Stimulated activated CD4-positive, alpha-beta T cell treated with anti-CD3 and anti-CD28 coated beads, Interleukin-4, amount 100 ng/mL, for 24 hours (primary cell): ENCODE data around the gene CNPPD1.
A peak's percentile ranks its signal among the peaks of the same experiment; 100 is the strongest.
"Not testable (repeated sequence)": the region's sequence is repeated elsewhere in the genome, so short reads cannot be mapped to it uniquely, and the experiment has no call there.

ENCODE experiments used
- DNase-seq: peaks from one replicate; pipeline ENCODE4 v3.0.0-alpha.2; 2020

CNPPD1 gene

DNA sequence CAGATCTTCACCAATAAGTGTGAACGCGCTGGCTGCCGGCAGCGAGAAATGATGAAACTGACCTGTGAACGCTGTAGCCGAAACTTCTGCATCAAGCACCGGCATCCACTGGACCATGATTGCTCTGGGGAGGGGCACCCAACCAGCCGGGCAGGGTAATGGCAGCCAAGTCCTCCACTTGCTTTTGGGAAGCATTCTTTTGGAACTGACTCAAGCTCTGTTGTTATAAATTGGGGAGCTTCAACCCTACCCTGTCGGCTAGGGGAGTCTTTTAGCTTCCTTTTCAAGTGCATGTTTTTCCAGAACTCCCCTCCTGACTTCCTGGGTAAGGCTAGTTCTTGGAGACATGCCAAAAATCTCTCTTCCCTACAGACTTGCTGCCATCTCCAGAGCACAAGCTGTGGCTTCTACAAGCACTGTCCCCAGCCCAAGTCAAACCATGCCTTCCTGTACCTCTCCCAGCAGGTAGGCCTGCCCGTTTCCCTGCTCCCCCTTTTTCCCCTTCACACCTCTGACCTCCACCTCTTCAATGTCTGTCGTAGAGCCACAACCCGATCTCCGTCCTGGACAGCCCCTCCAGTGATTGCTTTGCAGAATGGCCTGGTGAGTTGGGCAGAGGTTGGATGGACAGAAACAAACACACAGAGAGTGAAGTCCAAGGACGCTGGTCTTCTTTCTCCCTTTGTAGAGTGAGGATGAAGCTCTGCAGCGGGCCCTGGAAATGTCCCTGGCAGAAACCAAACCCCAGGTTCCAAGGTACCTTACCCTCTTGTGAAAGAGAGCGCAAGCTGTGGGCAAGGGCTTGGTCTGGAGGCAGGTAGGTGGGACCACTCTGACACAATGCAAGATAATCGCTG, 31.4 kb upstream of the CNPPD1 start:
- no peak for DNase-seq

DNA sequence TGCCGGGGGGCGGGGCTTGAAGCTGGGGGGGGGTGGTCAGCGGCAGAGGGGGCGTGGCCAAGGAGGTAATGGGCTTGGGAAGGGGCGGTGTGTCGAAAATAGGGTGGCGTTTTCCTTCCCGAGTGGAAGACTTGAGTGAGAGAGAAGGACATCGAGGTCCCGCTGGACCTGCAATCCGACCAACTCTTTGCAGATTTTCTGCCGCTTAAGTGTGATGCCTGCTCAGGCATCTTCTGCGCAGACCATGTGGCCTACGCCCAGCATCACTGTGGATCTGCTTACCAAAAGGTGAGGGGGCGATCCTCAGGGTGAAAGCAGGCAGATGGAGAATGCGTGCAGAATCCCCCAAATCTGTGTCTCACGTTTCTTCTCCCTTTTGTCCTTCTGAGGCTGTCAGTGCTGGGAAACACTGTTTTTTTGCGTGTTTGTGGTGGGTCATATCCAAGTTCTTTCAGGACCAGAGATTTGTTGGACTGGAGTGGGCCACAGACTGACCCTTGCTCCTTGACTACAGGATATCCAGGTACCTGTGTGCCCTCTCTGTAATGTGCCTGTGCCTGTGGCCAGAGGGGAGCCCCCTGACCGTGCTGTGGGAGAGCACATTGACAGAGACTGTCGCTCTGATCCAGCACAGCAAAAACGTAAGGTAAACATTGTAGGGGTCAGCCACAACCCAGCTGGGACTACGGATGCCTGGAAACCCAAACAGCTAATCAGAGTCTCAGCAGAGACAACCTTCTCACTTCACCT, 30.6 kb upstream of the CNPPD1 start:
- no peak for DNase-seq

DNA sequence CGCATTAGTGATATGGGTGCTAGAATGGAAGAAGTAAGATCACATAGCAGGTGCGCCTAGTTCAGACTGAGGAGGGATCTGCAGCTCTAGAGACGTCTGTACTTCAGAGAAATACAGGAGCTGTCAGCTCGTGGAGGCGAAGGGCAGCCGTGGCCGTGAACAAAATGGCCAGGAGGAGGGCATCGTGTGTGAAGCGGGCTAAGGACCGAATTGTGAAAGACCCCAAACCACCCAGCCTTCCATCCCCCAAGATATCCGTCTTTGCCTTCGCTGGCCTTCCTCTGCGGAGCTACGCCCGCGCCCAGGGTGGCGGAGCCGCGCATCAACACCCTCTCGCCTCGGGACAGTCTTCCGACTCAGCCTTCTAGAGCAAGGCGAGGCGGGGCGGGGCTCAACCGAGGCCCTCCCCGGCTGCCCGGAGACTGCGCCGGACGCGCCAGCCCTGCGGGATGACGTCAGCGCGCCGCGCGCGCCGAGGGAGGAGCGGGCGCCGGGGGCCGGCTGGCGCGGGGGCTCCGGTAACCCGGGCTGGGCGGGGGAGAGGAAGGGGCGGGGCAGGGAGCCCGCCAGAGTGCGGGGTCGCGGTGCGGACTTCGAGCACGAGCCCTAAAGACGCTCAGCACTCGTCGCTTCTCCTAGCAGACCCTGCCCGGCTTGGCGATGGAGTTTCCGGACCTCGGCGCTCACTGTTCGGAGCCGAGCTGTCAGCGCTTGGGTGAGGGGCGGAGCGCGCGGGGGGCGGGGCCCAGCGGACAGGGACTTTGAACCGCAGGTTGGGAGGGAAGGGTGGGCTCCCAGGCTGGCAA, 29.8 kb upstream of the CNPPD1 start, which contains the start of gene ZFAND2B:
TSS of gene ZFAND2B (plus strand) at position 455 of the 806 bp plus-strand sequence. CDS start at position 661, 206 bp downstream.
- DNase-seq = peak; percentile 94

GRCh38 chr2:219205981-219206327, 29.2 kb upstream of the CNPPD1 start:
- no peak for DNase-seq

GRCh38 chr2:219205165-219205538, 28.4 kb upstream of the CNPPD1 start:
- no peak for DNase-seq

DNA sequence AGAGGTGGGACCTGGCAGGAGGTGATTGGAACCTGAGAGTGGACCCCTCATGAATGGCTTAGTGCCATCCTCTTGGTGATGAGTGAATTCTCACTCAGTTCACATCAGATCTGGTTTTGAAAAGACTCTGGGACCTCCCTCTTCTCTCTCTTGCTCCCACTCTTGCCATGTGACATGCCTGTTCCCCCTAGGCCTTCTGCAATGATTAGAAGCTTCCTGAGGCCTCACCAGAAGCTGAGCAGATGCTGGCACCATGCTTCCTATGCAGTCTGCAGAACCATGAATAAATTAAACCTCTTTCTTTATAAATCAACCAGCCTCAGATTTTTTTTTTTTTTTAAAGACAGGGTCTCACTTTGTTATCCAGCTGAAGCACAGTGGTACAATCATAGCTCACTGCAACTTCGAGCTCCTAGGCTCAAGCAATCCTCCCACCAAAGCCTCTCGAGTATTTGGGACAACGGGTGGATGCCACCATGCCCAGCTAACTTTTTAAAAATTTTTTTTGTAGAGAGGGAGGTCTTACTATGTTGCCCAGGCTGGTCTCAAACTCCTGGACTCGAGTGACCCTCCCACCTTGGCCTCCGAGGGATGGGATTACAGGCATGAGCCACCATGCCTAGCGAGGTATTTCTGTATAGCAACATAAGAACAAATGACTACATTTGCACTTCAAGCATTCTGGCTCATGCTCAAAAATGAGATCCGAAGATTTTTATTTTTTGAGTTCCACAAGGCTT, 27.9 kb upstream of the CNPPD1 start:
- no peak for DNase-seq

DNA sequence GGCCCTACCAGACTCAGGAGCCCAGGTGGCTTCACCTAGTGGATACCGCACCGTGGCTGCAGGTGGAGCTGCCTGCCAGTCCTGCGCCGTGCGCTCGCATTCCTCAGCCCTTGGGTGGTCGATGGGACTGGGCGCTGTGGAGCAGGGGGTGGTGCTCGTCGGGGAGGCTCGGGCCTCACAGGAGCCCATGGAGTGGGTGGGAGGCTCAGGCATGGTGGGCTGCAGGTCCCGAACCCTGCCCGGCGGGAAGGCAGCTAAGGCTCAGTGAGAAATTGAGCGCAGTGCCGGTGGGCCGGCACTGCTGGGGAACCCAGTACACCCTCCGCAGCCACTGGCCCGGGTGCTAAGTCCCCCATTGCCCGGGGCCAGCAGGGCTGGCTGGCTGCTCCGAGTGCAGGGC, 24.6 kb upstream of the CNPPD1 start:
- DNase-seq = not testable (repeated sequence)

GRCh38 chr2:219200502-219201326, 24.0 kb upstream of the CNPPD1 start:
- not testable (repeated sequence) for DNase-seq

- DNase-seq = no peak
These were observed 22.9 kb upstream of the CNPPD1 start for GRCh38 chr2:219199470-219200211.

DNA sequence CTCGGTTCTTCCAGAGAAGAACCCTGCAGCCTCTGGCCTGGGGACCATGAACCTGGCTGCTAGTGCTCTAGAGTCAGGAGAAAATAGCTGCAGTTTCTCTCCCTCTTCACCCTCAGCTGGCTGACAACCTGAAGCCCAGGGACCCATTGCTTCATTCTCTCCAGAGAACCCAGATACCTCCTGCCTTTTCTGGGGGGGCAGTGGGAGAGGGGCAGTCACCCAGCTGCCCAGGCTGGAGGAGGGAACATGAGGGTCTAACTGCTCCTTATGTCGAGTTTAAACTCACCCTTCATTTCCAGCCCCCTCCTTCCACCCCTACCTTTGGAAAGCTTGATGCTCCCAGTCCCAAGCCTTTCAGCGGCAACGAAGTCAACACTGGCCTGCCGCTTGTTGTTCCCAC, 22.2 kb upstream of the CNPPD1 start:
- no peak for DNase-seq

DNA sequence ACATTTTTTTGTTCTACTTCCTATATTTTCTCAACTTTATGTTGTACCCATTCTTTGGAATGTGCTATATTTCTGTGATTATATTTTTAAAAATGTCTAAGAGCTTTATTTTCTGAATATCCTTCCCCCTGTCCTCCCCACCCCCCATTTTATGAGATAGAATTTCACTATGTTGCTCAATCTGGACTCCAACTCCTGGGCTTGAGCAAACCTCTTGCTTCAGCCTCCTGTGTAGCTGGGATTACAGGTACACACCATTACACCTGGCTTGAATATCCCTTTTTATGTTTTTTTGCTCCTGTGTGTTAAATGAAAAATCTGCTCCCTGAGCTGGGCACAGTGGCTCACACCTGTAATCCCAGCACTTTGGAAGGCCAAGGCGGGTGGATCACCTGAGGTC, 20.7 kb upstream of the CNPPD1 start:
- no peak for DNase-seq

DNA sequence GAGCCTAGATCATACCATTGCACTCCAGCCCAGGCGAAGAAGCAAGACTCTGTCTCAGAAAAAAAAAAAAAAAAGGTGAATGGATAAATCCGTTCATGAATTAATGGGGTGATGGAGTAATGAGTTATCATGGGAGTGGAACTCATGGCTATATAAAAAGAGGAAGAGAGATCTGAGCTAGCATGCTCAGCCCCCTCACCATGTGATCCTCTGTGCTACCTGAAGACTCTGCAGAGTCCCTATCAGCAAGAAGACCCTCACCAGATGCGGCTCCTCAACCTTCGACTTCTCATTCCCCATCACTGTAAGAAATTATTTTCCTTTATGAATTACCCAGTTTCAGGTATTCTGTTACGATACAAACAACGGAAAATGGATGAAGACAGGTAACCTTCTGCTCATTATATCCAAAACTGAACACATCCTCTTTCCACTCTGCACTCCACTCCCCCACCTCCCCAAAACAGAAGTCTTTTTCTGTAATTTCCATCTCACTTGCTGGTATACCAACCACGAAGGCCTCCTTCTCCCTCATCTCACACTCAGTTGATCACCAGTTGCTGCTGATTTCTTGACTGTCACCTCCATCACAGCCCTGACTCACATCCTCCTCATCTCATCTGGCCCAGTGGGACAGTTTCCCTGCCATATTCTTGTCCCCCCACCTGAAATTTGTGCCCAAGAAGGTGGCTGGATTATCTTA, 10.2 kb upstream of the CNPPD1 start:
- no peak for DNase-seq

DNA sequence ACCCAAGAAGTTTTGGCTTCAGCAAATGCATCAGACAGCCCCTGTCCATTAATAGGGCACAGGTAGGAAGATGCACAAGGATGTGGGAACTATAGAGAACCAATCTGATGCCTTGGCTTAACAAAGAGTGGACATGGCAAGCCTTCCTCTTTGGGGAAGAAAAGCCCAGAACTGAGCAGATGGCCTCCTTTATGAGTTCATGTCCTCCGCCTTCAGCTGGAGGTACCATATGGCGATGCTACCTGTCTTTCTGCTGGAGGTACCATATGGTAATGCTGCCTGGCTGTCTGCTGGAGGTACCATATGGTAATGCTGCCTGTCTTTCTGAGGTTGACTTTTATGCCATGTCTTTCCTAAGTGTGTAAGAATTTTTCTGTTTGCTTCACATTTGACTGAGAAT, 7.4 kb upstream of the CNPPD1 start:
- no peak for DNase-seq

- DNase-seq = no peak
These were observed 6.5 kb upstream of the CNPPD1 start for GRCh38 chr2:219183151-219183772.

DNA sequence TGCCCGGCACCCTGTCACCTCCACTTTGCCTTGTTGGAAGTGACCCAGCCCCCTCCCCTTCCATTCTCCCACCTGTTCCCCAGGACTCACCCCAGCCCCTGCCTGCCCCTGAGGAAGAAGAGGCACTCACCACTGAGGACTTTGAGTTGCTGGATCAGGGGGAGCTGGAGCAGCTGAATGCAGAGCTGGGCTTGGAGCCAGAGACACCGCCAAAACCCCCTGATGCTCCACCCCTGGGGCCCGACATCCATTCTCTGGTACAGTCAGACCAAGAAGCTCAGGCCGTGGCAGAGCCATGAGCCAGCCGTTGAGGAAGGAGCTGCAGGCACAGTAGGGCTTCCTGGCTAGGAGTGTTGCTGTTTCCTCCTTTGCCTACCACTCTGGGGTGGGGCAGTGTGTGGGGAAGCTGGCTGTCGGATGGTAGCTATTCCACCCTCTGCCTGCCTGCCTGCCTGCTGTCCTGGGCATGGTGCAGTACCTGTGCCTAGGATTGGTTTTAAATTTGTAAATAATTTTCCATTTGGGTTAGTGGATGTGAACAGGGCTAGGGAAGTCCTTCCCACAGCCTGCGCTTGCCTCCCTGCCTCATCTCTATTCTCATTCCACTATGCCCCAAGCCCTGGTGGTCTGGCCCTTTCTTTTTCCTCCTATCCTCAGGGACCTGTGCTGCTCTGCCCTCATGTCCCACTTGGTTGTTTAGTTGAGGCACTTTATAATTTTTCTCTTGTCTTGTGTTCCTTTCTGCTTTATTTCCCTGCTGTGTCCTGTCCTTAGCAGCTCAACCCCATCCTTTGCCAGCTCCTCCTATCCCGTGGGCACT, 5.8 kb upstream of the CNPPD1 start:
- no peak for DNase-seq

DNA sequence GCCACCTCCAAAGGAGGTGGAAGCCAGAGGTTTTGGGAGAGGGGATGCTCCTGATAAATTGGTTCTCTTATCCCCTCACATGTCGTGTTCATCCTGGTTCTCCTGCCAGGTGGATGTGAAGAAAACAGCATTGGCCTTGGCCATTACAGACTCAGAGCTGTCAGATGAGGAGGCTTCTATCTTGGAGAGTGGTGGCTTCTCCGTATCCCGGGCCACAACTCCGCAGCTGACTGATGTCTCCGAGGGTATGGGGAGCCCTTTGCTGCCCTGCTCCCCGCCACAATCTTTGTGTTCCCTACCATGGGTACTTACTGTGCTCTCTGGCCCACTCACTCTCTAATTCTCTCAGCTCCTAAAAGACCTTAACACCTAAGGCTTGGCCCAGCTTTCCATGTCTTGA, 4.8 kb upstream of the CNPPD1 start:
- no peak for DNase-seq

- no peak for DNase-seq
These were observed 4.2 kb upstream of the CNPPD1 start for GRCh38 chr2:219180961-219181360.

DNA sequence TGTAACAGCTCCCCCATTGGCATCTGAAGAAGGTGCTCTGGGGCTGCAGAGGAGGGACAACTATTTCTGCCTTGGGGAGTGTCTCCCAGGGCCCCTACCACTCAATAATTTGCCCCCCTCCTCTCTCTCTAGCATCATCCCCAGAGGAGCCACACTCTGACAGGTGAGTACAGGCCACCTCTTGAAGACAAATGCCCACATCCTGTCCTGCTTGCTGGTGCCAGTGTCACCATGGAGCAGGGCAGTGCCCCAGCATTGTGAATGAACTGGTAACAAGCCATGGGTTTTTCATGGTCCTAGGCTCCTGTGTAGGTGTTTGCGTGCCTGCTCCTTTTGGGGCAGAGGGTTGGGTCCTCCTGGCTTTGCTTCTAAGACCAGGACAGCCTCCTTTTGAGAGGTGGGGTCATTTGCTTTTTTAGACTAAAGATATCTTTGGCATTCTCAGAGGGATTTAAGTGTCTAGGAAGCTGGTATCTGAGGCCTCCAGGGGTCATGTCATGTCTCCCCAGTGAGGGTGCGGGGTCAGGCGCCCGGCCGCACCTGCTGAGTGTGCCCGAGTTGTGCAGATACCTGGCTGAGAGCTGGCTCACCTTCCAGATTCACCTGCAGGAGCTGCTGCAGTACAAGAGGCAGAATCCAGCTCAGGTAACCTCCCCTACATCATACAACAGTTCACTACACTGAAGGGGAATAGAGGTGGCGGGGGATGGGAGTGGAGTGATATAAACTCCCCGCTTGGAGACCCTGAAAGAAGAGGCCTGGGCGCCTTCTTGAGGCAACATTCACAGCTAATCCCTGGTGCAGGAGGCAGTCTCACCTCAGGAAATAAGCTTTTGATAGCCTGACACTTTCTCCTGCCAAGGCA, 3.1 kb upstream of the CNPPD1 start:
- no peak for DNase-seq
